Measurements from ENCODE around the gene NAMPT.

Gene NAMPT

GRCh38 chr7:106279425-106280197 is 5.2 kb downstream of the NAMPT start:
- no peak for DNase-seq
- in situ Hi-C loops (cut with MboI; ENCODE audit: low pct_unique_long_range_greater_than_20kb, low sequenced_read_pairs), result no loop called here

DNA sequence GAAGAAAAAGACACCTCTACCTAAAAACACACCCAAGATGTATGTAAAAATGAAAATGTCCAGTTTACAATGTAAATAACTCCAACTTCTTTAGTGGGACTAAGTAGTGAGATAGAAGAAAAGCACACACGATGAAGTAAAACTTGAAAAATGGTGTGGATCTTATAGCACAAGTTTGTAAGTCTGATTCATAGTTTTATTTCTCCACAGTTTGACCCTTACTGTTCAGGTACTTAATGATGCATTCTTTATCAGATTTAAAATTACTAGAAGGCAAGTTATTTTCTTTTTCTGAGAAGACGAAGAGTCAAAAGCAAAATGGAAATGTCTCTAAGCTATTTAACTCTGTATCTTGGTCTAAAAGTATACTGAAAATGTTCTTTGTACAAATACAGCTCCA is 6.1 kb downstream of the NAMPT start:
- in situ Hi-C loops (cut with MboI; ENCODE audit: low pct_unique_long_range_greater_than_20kb, low sequenced_read_pairs), result no loop called here
- no peak for DNase-seq

GRCh38 chr7:106277976-106278375 is 6.8 kb downstream of the NAMPT start:
- in situ Hi-C loops (cut with MboI; ENCODE audit: low pct_unique_long_range_greater_than_20kb, low sequenced_read_pairs), result no loop called here
- no peak for DNase-seq

- no peak for DNase-seq
- in situ Hi-C loops (cut with MboI; ENCODE audit: low pct_unique_long_range_greater_than_20kb, low sequenced_read_pairs), result no loop called here
Measured at GRCh38 chr7:106276513-106276912, 8.3 kb downstream of the NAMPT start.

DNA sequence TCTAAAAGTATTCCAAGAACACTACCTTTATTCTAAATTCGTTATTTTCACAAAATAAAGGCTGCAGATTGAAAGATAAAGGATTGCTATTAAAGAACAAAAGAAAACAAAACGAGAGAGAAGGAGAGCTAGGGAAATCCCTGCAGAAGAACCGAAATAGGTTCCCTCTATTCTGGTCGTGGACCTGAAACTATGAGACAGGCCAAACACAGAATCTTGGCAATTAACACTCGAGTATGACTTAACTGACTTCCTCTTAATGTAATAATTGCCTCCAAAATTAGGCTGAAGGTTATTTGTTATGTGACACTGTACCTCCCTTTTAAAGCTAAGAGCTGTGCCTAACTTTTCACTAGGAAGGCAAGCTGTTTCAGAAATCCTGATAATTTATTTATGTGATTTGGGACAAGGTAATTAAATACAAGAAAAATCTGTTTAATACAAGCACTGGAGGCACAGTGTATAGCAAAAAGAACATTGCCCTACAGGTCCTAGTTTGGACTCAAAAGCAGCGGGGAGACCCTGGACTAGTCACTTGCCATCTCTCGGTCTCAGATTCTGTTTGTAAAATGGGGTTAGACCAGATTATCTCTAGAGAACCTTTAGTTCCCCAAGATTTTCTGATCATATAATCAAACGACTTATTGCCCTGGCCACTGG is 11.6 kb downstream of the NAMPT start:
- no peak for DNase-seq
- in situ Hi-C loops (cut with MboI; ENCODE audit: low pct_unique_long_range_greater_than_20kb, low sequenced_read_pairs), result no loop called here

DNA sequence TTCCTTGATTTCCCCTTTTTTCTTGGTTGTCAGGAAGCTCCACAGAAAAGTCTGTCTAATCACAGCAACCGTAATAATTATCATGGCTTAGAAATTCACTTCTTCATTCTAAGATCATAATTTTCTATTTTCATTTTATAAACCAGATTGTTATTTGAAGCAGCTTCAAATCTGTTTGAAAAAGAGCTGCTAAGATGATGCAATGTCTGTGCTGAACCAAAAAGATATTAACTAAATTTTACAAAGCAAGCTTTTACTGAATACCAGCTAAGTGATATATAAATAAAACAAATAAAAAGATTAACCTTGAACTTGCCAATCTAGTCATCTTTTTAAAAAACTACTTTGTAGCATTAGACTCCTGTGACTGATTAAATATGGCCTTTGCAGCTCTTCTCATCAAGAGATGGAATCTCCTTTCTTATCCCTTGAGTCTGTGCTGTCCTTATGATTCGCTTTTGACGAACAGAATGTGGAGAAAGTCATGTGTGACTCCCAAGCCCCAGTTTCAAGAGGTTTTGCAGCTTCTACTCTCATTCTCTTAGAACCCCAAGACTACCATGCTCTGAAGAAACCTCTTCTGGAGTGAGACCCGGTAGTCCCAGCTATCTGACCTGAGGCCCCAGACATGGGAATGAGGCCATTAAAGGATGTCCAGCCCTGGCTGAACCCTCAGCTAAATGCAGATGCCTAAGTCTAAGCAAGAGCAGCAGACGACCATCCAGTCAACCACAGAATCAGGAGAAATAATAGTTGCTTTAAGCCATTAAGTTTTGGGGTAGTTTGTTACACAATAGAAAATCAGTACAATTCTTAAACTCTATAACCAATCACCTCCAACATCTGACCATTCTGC is 14.4 kb downstream of the NAMPT start:
- DNase-seq, result no peak
- in situ Hi-C loops (cut with MboI; ENCODE audit: low pct_unique_long_range_greater_than_20kb, low sequenced_read_pairs), result no loop called here

GRCh38 chr7:106269254-106269961 is 15.4 kb downstream of the NAMPT start:
- DNase-seq, result no peak
- in situ Hi-C loops (cut with MboI; ENCODE audit: low pct_unique_long_range_greater_than_20kb, low sequenced_read_pairs), result no loop called here

DNA sequence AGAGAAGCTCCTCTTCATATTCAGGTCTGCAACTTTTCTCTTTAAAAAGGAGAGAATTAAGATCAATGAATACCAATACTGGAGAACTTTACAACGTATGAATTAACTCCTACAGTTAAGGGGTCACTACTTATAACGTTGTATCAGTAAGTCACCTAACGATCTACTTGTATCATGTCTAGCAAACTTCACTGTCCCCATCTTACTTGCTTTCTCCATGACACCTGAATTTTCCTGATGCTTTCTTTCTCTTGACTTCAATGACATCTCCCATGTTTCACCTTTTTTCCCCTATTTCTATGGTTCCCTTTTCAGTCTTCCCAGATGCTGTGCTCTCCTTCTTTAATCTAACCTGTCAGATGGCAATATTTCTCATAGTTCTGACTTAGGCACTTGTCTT is 19.6 kb downstream of the NAMPT start:
- DNase-seq, result no peak
- in situ Hi-C loops (cut with MboI; ENCODE audit: low pct_unique_long_range_greater_than_20kb, low sequenced_read_pairs), result no loop called here

- in situ Hi-C loops (cut with MboI; ENCODE audit: low pct_unique_long_range_greater_than_20kb, low sequenced_read_pairs), result no loop called here
- no peak for DNase-seq
Measured at GRCh38 chr7:106262221-106262881, 22.4 kb downstream of the NAMPT start.

DNA sequence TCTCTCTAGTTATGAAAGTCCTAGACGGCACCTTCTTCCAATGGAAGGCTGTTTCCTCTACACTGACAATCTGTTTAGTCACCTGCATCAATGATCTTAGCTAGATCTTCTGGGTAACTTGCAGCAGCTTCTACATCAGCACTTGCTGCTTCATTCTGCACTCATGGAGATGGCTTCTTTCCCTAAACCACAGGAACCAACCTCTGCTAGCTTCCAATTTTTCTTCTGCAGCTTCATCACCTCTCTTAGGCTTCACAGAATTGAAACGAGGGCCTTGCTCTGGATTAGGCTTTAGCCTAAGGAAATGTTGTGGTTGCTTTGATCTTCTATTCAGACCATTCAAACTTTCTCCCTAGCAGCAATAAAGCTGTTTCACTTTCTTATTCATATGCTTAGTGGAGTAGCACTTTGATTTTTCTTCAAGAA is 24.6 kb downstream of the NAMPT start:
- no peak for DNase-seq

DNA sequence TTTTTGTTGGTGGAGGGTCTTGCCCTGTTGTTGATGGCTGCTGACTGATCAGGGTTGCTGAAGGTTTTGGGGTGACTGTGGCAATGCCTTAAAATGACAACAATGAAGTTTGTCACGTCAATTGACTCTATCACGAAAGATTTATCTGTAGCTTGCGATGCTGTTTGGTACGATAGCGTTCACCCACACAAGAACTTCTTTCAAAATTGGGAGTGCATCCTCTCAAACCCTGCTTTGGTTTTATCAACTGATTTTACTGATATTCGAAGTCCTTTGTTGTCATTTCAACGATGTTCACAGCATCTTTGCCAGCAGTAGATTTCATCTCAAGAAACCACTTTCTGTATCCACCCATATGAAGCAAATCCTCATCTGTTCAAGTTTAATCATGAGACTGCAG is 26.0 kb downstream of the NAMPT start:
- in situ Hi-C loops (cut with MboI; ENCODE audit: low pct_unique_long_range_greater_than_20kb, low sequenced_read_pairs), result no loop called here
- no peak for DNase-seq

More for the DNA sequence above, 24.6 kb downstream of the NAMPT start:
- in situ Hi-C loops (cut with MboI; ENCODE audit: low pct_unique_long_range_greater_than_20kb, low sequenced_read_pairs), result no loop called here

- in situ Hi-C loops (cut with MboI; ENCODE audit: low pct_unique_long_range_greater_than_20kb, low sequenced_read_pairs), result no loop called here
- no peak for DNase-seq
Measured at GRCh38 chr7:106257752-106258151, 27.0 kb downstream of the NAMPT start.

- no peak for DNase-seq
- in situ Hi-C loops (cut with MboI; ENCODE audit: low pct_unique_long_range_greater_than_20kb, low sequenced_read_pairs), result no loop called here
Measured at GRCh38 chr7:106256144-106256543, 28.6 kb downstream of the NAMPT start.

DNA sequence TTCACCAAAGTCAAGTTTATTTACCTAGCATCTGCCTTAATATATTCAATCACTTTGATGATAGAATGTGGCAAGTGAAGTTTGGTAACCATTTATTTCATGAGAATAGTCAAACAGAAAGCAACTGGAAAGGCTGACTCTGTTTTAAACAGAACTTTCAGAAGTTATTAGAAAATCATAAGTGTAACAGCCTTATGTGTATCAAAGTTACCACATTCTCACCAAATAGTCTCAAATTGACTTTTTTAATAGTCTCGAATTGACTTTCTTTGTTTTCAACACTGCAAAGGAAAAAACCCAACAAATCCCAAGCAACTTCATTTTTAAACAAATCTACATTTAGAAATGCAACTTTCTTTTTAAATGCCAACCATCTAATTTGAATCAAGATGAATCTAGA is 29.5 kb downstream of the NAMPT start:
- in situ Hi-C loops (cut with MboI; ENCODE audit: low pct_unique_long_range_greater_than_20kb, low sequenced_read_pairs), result no loop called here
- no peak for DNase-seq

DNA sequence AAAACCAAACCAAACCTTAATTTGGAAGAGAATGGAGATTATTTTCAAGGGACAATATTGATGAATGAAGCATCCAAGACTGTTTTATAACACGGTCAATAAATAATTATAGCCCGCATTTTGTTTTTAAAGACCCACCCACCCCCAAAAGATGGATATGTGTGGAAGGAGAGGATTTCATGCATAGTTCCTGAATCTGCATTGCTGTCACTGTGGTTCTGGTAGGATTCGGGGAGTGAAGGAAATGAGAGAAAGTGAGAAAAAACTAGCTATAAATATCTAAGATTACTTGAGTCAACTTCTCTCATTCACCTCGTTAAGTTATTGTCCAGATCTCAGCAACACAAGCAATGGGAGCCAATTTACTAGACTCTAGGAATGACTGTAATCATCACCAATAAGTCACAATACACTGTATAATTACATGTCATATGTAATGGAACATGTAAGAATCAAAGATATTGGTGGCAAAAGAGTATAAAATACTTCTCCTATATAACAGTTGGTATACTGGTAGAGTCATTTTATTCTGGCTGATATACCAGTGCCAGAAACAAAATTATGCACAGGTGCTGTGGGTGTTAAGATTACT is 30.2 kb downstream of the NAMPT start:
- in situ Hi-C loops (cut with MboI; ENCODE audit: low pct_unique_long_range_greater_than_20kb, low sequenced_read_pairs), result no loop called here

GRCh38 chr7:106252568-106252967 is 32.2 kb downstream of the NAMPT start:
- no peak for DNase-seq

More for the DNA sequence above, 30.2 kb downstream of the NAMPT start:
- no peak for DNase-seq

DNA sequence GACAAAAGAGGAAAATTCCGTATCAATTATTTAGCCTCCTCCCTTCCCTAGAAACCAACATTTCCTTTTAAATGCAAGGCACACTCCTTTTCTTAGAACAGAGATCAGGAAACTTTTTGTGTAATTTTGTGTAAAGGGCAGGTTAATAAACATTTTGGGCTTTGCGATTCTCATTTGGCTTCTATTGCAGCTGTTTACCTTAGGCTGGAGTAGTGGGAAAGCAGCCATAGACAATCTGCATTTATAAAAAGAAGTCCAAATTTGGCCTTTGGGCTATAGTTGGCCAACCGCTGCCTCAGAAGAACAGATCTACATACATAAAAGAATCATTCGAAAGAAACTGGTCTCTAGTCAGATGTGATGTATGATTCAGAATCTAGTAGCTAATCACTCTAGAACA is 35.3 kb downstream of the NAMPT start:
- DNase-seq, result no peak
- in situ Hi-C loops (cut with MboI; ENCODE audit: low pct_unique_long_range_greater_than_20kb, low sequenced_read_pairs), result no loop called here

More at GRCh38 chr7:106252568-106252967, 32.2 kb downstream of the NAMPT start:
- in situ Hi-C loops (cut with MboI; ENCODE audit: low pct_unique_long_range_greater_than_20kb, low sequenced_read_pairs), result no loop called here

- in situ Hi-C loops (cut with MboI; ENCODE audit: low pct_unique_long_range_greater_than_20kb, low sequenced_read_pairs), result no loop called here
- DNase-seq, result no peak
Measured at GRCh38 chr7:106248600-106248999, 36.2 kb downstream of the NAMPT start.

All from KBM-7 (cell line).